GM21447 (cell line): ENCODE measurements around the gene CEBPB.
"Not testable (repeated sequence)": the region's sequence is repeated elsewhere in the genome, so short reads cannot be mapped to it uniquely, and the experiment has no call there.

ENCODE experiments used
- ATAC-seq: cut with Tn5 transposase; IDR thresholded peaks from one replicate; pipeline ENCODE4 v1.9.1; 2021; ENCODE audit not compliant: unreplicated experiment

CEBPB gene

DNA sequence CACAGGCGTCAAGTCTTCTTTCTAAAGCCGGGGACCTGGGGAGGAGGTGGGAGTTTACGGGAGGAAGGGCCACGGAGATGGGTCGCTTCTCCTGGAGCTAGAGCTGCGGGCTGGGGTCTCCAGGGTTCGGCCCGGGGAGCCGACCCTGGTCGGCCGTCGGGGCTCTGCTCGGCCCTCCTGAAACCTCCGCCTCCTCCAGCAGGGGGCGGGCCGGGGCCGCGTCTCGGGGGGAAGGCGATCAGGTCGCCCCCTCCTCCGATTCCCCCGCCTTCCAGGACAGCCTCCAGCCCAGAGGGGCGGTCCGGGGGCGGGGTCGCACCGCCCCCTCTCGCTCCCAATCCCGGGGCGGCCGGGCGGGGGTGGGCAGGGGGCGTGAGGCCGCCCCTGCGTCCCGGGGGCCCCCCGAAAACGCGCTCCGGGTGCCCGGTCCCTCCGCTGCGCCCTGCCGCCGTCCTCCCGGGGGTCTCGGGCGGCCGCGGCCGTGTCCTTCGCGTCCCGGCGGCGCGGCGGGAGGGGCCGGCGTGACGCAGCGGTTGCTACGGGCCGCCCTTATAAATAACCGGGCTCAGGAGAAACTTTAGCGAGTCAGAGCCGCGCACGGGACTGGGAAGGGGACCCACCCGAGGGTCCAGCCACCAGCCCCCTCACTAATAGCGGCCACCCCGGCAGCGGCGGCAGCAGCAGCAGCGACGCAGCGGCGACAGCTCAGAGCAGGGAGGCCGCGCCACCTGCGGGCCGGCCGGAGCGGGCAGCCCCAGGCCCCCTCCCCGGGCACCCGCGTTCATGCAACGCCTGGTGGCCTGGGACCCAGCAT lies at the start of gene CEBPB:
Gene CEBPB (plus strand): TSS at position 580 of the 814 bp plus-strand sequence. CDS start 204 bp downstream, at position 784.
- ATAC-seq, result peak; percentile 37

DNA sequence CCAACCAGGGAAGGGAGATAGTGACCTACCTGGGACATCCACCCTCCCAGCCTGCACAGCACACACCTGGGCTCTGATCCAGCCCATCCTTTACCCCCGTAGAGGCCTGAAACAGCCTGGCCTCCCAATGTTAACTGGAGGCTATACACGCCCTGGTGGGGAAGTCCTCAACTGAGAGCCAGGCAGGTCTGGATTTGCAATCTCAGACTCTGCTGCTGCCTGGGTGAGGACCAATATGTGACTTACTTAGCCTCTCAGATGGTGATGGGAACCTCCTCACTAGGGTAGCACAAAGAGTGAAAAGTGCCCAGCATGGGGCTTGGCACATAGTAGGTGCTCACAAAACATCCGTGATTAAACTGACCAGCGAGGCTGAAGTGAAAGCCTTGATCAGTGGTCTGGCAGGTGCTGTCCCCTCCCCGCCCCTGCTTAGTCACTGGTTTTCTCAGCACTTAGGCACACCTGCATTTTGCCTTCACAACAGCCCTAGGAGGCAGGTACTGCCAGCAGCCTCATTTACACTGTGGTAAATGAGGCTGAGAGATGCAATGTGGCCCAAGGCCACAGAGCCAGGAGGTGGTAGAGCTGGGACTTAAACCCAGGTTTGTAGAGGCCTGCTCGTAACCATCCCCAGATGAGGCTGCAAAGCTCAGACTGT lies 49.5 kb upstream of the CEBPB start:
- no peak for ATAC-seq

DNA sequence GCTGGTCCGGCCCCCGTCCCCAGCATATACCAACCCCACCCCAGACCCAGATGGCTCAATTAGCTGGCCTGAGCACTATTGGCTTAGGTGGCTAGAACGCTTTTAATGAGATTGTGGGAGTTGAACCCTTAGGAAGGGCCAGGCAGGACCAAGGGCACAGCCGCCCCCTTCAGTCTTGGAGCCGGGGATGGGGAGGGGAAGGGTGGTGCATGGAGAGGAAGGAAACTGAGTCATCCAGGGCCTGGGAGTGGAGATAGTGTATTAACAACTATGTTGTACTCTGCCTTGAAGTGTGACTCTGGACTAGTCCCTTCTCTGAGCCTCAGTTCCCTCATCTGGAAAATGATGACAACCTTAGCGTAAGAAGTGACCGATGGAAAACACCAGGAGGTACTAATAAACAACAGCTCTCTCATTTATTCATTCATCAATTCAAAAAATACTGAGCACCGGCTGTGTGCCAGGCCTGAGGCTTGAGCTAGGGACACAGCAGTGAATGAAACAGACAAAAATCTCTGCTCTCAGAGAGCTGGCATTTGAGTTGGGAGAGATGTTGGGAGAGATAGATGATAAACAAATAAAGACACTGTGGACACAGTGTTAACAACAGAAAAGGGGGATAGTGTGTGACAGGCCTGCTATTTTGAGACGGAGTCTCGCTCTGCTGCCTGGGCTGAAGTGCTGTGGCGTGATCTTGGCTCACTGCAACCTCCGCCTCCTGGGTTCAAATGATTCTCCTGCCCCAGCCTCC lies 48.6 kb upstream of the CEBPB start:
- ATAC-seq, result no peak

DNA sequence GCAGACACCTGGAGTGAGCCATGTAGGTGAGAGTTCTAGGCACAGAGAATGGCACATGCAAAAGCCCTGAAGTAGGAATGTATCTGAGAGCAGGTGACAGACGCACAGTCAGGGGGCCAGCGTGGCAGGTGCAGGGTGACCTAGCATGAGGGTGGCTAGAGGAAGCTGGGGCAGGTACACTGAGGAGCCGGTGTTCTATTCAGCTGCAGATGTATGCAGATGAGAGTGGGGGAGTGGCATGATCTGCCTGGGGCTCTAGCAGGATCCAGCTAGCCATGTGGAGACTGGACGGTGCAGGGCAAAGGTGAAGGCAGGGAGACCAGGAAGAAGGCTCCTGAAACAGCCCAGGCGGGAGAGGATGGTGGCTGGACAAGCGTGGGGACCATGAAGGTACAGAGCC lies 47.8 kb upstream of the CEBPB start:
- ATAC-seq, result no peak

DNA sequence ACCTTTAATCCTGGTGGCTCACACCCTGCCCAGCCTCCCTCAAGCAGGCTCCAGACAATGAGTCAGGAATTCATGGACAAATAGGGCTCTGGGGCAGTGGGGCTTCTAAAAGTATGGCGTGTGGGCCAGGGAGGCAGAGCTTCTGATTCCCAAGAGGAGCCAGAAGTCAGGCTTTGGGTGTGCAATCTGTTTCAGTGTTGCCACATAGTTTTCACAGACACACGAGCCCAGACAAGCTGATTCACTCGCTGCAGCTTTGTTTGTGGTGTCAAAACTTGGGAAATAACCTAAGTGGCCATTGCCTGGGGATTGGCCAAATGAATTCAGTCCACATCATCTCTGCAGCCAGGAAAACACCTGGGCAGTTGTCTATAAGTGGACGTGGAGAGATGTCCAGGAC lies 46.3 kb upstream of the CEBPB start:
- ATAC-seq, result no peak

DNA sequence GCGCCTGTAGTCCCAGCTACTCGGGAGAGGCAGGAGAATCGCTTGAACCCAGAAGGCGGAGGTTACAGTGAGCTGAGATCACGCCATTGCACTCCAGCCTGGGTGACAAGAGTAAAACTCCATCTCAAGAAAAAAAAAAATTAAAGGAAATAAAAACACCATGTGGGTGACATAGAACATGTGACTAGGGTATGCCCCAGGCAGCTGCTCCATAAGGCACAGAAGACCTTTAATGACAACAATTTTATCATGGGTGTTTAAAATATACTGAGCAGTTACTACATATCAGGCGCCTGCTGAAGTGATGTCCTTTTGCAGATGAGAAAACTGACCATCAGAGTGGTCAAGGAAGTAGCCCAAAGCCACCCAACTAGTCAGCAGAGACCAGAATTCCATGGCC lies 45.1 kb upstream of the CEBPB start:
- ATAC-seq, result no peak

DNA sequence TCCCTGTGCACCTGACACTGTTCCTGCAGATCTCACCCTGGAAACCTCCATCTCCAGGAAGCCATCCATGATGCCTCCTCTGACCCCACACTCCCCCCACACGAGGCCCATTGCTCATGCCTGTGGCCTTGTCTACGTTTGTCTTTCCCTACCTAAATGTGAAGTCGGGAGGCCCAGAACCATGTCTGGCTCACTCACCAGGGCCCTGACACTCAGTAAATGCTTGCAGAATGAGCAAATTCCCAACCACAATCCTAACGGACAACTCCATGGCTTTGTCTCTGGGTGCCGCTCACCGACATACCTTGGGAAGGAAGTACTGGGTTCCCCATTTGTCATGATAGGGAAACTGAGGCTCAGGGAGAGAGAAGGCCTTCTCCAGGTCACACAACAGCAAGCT lies 44.4 kb upstream of the CEBPB start:
- no peak for ATAC-seq

DNA sequence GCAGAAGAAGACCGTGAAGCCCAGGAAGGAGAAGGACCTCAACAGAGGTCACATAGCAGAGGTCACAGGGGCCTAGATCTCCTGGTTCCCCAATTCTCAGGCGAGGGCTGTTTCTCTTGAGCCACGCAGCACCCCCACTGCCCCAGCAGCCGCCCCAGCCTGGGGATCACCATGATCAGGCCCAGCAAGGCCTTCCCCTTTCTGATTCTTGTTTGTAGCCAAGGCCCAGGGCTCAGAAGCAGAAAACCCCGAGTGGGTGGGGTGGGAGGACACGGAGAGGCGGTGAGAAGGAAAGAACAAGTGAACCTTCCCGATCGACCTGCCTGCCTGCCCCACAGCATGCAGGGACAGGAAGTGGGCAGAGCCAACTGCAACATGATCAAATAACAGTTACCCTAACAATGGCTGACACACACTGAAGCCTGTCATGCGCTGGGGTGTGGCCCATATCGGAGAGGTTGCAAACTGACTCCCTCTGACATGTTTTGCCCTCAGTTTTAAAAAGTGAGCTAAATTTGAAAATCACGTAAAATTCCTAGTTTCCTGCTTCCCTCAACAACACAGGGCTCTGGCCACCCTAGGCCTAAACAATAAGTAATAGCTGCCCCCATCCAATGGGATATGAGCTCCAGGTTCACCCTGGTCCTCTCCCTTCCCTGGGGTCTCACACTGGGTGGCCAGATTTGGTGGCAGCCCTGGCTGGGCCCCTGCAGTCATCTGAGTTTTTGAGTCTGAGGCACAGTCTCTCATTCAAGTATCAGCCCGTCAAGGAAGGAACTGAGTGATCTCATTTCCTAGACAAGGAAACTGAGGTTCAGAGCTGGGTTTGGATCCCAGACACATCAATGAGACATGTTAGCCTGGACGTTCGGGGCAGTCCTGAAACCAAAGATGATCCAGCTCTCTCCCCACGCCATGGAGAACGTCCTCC lies 43.6 kb upstream of the CEBPB start:
- ATAC-seq, result peak; percentile 81

DNA sequence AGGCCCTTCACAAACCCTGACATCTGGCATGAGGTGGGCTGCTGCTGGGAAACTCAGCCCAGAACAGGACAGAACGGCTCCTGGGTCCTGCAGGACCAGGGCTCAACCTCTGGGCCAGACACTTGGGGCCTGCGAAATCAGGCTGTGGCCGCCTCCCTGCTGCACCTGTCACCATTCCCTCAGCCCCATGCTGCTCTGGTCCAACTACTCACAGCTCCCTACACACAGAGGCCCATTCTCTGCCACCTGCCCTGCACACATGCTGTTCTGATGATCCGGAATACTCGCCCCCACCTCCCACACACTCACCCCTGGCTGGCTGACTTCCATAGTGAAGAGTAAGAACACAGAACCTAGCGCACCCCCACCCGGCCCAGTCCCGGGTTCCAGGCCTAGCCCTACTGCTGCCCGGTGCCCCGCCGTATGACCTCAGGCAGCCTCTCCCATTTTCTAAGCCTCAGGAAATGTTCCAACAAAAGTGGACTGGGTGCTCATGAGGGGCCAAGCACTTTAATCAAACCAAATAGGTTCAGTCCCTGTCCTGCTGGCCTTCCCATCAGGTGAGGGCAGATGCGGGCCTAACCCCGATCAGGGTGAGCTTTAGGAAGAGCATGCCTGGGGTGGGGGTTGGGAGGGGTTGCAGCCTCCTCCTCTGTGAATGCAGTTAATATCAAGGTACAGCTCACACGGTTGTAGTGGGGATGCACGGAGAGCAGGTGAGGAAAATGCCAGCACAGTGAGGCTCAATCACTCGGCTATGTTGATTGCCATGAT lies 41.0 kb upstream of the CEBPB start:
- ATAC-seq, result no peak

DNA sequence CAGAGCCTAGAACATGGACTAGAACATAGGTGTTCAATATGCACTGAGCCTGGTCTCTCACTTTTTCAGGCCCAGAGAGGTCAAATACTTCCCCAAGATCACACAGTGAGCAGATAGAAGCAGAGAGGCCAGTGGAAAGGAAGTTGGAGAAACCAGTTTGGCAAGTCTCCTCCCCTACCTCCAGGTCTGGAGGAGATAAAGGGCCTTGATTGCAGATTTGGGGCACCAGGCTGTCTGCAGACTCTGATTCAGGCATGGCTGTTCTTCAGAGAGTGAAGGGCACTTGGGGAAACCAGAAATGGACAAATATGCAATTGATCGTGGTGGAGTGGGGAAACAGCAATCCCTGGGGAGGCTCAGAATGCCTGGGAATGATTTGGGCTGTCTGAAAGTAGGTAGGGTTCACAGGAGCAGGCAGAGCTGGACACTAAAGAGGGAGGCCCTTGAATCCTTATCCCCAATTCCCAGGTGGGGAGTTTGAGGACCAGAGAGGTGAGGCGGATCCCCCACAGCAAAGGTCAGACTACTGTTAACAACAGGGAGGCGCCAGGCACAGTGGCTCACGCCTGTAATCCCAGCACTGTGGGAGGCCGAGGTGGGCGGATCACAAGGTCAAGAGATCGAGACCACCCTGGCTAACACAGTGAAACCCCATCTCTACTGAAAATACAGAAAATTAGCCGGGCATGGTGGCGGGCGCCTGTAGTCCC lies 39.4 kb upstream of the CEBPB start:
- ATAC-seq, result no peak

DNA sequence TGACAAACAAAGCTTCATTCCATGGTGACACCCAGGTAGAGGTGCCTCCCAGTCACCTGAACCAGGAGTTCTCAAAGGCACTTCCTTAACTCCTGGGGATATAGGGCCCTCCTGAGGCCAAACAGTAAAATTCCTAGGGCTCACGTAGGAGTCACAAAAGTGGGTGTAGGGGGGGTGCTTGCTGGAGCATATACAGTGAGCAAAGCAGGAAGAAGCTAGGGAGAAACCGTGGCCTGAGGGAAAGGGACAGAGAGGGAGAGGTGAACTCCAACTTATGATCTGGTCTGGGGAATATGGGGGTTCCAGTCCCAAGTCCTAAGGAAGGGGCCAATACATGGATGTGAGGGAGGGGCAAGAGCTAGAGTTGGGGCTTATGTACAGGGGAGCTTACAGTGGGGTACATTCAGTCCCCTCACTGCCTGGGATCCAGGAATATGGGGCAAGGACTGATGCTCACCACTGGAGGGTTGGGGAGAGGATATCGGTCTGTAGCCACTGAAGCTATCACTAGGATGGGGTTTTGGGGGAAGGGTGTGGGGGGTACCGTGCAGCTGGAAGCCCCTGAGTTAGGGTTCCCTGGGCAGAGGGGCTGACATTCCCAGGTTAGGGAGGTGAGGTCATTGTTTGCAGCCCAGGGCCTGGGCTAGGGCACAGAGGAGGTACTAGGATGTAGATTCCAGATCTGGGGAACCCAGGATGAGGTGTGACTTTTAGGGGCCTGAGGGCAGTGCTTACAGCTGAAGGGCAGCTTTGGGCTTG lies 38.1 kb upstream of the CEBPB start:
- no peak for ATAC-seq

DNA sequence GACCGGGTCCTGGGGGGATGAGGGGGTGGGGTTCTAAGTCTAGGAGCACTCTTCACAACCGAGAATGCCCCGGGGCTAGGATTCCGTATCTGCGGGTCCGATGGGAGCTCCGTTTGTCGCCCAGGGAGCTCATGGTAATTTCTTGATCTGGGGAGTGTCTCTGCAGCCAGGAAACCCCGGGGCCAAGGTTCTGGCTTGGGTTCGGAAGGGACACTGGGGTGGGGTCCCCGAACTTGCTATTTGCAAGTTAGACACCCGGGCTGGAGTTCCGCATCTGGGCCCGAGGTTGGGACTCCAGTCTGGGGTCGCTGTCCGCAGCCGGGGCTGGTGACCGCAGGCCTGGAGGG lies 37.5 kb upstream of the CEBPB start:
- peak; percentile 11 for ATAC-seq

DNA sequence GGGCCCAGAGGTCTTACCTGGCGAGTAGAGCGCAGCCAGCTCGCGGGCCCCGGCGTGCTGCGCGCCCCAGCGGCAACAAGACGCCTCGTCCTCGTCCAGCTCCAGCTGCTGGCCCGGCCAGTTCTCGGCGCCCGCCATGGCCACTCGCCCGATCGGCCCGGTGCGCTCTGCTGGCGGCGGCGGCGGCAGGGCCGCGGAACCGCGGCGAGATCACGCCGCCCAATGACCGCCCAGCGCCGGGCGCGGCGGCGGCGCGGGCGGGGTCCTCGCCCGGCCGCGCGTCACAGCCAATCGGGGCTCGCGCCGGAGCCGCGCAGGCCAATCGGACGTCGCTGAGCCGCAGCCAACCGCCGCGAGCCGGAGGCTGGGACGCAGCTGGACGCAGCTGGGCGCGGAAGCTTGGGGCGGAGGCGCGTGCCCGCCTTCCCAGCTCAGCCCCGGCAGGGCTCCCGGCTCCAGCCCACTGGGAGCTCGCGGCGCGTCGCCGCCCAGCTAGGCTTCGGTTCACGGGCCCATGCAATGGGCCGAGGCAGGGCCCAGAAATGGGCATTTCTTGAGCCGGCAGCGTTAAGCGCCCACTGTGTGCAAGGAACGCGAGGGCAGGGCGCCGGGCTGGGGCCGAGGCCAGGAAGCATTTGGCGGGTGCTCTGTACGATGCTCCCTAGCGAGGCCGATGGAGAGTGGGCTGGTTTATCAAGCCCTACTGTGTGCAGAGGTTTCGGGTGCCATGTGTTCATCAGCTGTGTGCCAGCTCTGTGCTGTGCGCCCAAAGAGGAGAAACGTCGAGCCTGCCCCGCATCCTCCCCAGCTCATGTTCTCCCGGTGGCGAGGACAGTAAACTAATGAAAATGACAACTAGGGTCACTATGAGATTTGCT lies 36.9 kb upstream of the CEBPB start, which contains the start of gene PEDS1:
Gene PEDS1 (minus strand): TSS at position 224 of the 878 bp plus-strand sequence. CDS start 86 bp downstream, at position 138.
- ATAC-seq, result peak; percentile 87

DNA sequence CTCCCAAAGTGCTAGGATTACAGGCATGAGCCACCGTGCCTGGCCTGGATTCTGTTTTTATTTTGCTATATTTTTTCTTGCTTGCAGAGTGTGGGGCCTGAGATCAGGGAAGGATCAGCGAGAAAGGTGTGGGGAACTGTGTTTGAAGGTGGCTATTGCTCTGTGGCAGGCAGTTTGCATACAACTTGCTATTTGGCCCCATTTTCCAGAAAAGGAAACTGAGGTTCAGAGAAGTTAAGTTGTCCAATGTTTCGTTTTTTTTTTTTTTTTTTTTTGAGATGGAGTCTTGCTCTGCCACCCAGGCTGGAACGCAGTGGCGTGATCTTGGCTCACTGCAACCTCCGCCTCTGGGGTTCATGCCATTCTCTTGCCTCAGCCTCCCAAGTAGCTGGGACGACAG lies 29.1 kb upstream of the CEBPB start:
- not testable (repeated sequence) for ATAC-seq

DNA sequence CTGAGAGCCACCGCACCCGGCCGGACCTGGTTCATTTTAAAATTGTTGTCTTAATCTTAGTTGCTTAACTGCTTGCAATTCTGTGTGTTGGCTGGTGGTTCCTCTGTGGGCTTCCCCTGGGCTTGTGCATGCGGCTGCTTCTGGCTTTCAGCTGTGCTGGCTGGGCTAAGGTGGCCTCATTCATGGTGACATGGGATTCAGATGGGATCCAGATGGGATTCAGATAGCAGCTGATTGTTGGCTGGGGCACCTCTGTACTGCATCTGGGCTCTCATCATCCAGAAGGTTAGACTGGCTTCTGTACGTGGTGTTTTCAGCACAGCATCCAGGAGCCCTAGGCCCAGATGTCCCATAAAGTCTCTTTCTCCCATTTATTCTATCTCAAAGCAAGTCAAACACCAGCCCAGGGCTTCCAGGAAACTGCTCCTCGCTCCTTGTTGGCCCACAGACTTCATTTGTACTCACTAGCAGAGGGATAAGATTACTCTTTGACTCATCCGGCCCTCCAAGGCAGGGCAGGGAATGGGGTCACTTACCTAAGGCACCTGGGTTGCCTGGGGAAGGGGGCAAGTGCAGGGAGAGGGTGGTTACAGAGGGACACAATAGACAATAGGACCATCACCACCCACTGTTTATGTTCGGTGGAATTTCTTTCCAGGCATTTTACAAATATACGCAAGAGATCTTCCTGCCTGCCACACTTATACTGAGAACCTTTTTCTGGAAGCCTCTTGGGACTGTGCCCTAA lies 26.9 kb upstream of the CEBPB start:
- no peak for ATAC-seq

DNA sequence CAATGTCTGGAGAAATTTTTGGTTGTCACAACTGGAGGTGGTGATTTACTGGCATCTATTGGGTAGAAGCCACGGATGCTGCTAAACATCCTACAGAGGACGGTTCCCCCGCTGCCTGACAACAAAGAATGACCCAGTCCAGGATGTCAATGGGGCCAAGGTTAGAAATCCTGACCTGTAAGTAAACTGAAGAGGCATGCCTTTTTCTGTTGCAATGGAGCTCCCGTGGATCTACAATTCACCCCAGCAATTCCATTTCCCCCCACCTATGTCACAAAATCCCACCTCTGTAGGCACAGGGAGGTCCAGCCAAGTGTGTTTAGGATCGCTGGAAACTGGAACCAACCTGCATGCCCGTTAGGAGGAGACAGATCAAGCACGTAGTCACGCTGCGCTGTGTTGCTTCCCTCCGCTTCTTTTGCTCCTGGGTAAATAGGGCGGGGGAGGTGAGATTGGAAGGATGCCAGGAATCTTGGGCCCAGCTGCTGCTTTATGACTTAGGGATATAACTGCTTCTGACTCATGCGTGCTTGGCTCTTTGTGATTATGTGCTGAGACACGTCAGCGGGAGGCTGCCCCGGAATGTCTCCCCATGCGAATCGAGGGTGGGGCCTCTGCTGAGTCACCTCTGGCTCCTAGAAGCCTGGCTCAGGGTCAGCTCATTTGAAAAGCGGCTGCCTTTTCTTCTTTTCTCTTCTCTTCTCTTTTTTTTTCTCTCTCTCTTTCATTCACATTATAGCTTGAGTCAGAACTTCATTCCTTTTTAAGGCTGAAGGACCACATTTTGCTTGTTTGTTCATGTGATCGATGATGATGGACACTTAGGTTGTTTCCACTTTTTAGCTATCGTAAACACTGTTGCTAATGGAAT lies 24.7 kb upstream of the CEBPB start:
- ATAC-seq, result peak; percentile 94
